K562 treated with DMSO at 1 percent for 4 hours (cell line): ENCODE data around the gene TARS3. TPM values are rescaled to one million over a fixed set of nuclear protein-coding genes. Genes with fewer than 3 reads are reported as not detected.

Source experiments
- total RNA-seq: library from RNA; unstranded; fragments of 300-600 nt; gene quantifications from 2 replicates; pipeline ENCODE4 v1.2.3, GENCODE V29; 2022; ENCODE audit not compliant: insufficient read depth

The TARS3 gene
- 5.6 and 7.2 TPM in 2 replicates for total RNA-seq

DNA sequence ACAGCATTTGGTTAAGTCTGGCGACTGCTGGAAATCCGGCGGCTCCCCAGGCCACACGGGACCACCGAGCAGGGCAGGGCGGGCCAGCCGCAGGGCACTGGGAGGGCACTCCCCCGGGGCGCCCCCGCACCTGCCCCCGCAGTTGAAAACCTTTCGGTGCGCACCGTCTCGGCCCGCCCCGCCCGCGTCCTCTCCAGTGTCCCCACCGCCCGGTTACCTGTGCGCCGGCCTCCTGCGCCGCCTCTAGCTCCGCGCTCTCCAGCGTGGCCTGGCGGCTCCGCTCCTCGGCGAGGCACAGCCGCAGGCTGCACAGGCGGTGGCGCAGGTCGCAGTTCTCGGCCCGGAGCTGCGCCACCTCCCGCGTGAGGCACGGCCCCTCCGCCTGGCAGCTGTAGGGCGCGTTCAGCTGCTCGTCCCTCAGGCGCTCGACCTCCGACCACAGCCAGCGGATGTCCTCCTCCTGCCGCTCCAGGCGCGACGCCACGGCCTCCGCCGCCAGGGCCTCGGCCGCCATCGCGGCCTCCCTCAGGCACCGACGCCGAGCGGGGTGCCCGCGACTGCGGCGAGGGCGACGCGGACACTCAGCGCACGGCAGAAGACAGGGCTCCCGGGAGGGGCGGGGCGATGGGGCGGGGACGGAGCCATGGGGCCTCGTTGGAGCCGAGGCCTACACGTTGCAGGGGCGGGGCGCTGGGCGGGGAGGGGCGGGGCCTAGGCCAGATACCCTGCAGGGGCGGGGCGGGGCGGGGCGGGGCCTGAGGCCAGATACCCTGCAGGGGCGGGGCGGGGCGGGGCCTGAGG lies at the start of gene TARS3:
Gene TARS3, minus strand, starts transcription at position 600 of the 801 bp plus-strand sequence. Its CDS starts 86 bp downstream, at position 514.

DNA sequence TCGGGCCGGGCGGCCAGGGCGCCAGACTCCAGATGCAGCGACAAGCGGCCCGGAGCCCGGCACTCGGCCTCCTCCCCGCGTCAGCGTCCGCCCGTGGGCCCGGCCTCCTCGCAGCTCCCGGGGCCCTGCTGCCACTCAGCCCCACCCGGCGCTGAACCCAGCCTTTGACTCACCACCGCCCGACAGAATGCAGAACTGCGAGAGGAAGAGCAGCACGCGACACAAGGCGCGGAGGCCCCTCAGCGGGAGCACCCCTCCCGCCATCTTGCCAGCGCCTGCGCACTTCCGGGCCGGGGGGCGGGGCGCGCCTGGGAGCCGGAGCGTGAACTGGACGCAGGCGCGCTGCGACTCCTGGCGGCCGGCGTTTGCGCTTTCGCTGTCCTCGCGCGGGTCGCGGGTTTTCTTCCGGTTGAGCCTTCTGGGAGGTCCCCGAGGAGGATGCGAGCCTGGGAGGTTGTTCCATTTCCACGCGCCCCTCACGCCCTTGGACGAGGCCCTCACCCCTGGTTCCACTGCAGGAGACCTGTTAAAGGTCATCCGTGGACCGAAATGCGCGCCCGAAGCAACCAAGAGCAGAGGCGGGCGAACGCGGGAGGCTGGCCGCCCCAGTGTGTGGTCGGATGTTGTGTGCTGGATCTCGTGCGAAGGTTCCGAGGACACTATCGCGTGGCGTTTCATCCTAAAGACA lies 72.0 kb downstream of the TARS3 start, which contains the start of gene TM2D3:
Gene TM2D3, minus strand, starts transcription at position 284 of the 688 bp plus-strand sequence. Its CDS starts 20 bp downstream, at position 264.

Other genes with a start within 250 kb of the TARS3 start
- 16.0 and 20.6 TPM in 2 replicates for gene PCSK6, start 234.8 kb downstream of the TARS3 start, total RNA-seq
- 30.5 and 31.3 TPM in 2 replicates for gene TM2D3, start 72.1 kb downstream of the TARS3 start, total RNA-seq
- not detected in 2 replicates for gene OR4F6, start 79.0 kb upstream of the TARS3 start, total RNA-seq
- gene OR4F15, start 87.7 kb upstream of the TARS3 start, total RNA-seq = not detected in 2 replicates